Caki2 (cell line): ENCODE data around the gene MTCH1. TPM values are rescaled to one million over a fixed set of nuclear protein-coding genes. Genes with fewer than 3 reads are reported as not detected.
A peak's percentile ranks its signal among the peaks of the same experiment; 100 is the strongest.

Experiments used
- DNase-seq: peaks from one replicate; pipeline ENCODE4 v3.0.0-alpha.2; 2015; ENCODE audit warnings: low read depth
- in situ Hi-C: cut with HindIII; loops from 2 replicates; pipeline ENCODE4 v1.10.0; 2016; ENCODE audit warnings: low sequenced_read_pairs, low pct_unique_long_range_greater_than_20kb, mixed read lengths
- total RNA-seq: library from RNA; depleted of rRNA; stranded (reverse); fragments of >200 nt; shearing (Covaris generic); gene quantifications from 2 replicates; pipeline ENCODE4 v1.2.3, GENCODE V29; 2014; ENCODE audit warnings: low replicate concordance; rRNA removed

The MTCH1 gene, protein sequence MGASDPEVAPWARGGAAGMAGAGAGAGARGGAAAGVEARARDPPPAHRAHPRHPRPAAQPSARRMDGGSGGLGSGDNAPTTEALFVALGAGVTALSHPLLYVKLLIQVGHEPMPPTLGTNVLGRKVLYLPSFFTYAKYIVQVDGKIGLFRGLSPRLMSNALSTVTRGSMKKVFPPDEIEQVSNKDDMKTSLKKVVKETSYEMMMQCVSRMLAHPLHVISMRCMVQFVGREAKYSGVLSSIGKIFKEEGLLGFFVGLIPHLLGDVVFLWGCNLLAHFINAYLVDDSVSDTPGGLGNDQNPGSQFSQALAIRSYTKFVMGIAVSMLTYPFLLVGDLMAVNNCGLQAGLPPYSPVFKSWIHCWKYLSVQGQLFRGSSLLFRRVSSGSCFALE
- total RNA-seq = 216 and 218 TPM in 2 replicates

DNA sequence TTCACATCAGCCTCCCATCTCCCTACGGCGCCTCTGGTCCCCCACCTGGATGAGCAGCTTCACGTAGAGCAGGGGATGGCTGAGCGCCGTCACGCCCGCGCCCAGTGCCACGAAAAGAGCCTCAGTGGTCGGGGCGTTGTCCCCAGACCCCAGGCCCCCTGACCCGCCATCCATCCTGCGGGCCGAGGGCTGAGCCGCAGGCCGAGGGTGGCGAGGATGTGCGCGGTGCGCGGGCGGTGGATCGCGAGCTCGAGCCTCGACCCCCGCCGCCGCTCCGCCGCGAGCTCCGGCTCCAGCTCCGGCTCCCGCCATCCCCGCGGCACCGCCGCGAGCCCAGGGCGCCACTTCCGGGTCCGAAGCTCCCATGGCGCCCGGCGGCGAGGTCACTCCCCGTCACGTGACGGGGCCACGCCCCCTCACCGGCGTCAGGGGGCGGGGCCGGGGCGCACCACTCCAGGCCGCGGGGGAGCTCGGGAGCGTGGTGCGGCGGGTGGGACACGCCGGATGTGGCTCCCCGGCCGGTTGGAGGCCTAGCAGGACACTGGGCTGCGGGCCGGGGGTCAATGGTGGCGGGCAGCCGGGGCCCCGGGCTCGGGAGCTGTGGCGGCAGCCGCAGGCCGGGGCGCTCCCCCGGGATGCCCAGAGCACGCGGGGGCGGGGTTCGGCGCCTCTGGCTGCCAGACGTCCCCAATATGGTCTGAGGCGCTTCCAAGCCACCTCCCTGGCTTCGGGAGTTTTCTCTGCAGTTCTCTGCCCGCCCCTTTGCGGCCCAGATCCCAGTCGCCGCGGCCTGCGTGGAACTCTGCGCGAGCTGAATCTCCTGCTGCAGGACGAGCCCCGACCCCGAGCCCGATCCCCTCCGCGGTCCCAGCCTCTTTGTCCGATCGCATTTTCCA, at the start of gene MTCH1:
Gene MTCH1 (minus strand): TSS at position 389 of the 896 bp plus-strand sequence. CDS start 23 bp downstream, at position 366.
- peak; percentile 87 for DNase-seq
- in situ Hi-C loops = no loop called here

DNA sequence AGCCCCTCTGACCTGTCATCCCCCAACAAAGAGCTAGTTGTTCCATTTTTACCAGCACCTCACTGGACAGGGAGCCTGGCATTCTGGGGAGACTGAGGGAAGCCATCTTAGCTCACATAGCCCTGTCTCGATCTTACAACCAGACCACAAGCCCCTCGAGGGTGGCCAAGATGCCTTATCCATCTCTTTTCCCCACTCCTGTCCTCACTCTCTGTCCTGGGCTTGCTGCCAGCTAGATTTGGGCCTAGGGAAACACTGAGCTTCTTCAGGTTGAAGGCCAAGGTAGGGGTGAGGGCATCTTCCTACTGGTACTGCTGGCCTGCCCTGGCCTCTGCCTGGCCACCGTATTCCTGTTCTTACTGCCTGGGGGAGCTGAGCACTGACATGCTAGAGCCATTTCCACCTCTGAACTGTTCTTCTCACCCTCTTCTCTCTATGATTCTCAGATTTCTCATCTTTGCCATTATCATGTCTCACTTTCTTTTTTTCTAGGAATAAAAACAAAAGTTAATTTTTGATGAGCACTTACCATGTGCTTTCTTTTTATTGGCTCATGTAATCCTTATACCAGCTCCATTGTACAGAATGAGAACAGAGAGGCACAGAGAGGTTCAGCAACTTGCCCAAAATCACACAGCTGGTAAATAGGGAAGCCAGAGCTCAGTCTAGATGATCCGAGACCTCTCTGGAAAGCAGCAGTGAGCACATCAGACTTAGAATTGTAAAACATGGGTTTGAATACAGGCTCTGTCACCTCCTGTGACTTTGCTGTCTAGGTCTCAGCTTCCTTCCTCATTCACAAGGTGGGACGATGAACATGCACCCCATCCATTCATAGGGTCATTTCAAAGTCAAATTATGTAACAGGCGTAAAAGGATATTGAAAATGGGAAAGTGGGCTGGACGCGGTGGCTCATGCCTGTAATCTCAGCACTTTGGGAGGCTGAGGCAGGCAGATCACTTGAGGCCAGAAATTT, 48.1 kb upstream of the MTCH1 start:
- no peak for DNase-seq

DNA sequence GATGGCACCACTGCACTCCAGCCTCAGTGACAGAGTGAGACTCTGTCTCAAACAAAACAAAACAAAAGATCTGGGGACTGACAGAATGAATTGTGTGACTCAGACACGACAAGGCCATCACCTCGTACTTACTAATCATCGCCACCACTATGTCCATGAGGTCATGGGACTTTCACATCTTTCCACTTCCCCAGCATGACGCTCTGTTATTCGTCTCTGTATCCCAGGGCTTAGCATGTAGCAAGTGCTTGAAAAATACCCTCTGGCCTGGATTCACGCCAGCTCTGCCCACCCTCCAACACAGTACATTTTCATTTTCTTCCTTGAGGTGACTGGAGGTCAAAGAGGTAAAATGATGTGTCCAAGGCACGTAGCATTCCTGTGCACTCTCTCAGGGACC, 47.3 kb upstream of the MTCH1 start:
- DNase-seq = peak; percentile 67
- in situ Hi-C loops = no loop called here

More for the DNA sequence above, 48.1 kb upstream of the MTCH1 start:
- in situ Hi-C loops = no loop called here

DNA sequence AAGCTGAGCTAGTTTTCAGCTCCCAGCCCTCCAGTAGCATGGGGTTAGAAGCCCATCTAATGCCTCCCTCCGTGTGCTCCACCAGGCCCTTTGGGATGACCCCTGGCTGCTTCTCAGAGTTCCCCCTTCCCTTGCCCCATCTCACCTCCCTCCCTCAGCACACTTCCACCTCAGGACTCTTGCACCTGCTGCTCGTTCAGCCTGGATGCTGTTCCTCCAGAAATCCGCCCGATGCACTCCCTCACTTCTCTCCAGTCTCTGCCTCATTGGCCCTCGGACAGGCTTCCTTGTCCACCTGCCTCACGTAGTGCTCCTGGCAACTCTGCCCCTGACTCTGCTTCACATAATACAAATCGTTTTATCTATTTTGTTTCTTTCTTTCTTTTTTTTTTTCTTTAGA, 46.2 kb upstream of the MTCH1 start:
- in situ Hi-C loops = no loop called here
- no peak for DNase-seq

DNA sequence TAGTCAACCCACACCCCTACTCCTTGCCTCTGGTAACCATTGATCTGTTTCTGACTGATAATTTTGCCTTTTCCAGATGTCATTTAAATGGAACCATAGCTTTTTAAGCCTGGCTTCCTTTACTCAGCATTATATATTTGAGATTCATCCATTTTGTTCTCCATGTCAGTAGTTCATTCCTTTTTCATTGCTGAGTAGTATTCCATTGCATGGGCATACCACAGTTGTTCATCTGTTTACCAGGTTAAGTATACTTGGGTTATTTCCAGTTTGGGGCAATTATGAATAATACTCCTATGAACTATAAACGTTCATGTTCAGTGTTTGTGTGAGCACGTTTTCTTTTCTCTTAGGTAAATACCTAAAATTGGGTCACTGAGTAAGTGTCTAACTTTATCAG, 44.6 kb upstream of the MTCH1 start:
- no peak for DNase-seq
- in situ Hi-C loops = no loop called here

DNA sequence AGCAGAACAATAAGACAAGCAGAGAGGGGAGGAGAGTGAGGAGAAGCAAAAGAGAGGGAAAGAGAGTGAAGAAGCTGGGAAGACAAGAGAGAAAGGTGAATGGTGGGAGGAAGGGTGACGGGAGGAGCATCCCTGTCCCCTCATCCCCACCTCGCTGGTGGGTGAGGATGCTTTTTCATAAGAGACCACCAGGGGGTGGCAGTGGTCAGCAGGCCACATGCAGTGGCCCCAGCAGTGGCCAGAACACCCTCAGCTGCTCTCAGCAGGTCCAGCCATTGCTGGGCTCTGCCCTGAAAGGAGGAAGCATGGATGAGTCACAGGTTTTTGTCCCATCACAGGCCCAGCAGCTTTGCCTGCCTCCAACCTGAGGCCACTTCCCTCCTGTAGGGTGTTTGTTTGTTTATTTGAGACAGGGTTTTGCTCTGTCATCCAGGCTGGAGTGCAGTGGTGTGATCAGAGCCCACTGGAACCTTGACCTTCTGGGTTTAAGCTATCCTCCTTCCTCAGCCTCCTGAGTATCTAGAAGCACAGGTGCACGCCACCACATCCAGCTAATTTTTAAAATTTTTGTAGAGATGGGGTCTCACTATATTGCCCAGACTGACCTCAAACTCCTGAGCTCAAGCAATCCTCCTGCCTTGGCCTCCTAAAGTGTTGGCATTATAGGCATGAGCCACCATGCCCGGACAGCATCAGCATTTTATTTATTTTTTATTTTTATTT, 43.4 kb upstream of the MTCH1 start:
- in situ Hi-C loops = no loop called here
- DNase-seq = peak; percentile 84

DNA sequence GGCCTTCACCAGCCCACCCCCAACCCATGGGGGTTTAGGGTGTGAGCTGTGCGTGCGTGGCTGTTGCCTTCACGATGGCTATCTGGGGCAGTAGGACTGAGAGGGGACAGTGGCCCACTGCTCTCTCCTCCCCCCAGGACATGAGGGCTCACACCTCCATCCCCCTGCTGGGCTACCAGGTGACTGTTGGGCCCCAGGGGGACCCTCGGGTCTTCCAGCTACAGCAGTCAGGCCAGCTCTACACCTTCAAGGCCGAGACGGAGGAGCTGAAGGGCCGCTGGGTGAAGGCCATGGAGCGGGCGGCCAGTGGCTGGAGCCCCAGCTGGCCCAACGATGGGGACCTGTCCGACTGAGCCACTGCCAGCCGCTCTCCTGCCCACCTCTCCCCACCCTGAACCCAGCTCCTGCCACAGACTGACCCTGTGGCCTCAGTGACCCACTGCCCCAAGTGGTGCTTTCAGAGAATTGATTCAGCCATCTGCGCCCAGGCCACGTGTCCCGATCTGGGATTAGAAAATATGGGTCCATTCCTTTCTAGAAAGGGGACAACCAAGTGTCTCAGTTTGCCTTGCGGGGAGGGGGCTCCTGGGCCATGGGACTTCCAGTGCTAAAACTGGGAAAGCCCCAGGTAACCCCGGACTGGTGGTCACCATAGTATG, 41.9 kb upstream of the MTCH1 start:
- DNase-seq = no peak
- in situ Hi-C loops = no loop called here

DNA sequence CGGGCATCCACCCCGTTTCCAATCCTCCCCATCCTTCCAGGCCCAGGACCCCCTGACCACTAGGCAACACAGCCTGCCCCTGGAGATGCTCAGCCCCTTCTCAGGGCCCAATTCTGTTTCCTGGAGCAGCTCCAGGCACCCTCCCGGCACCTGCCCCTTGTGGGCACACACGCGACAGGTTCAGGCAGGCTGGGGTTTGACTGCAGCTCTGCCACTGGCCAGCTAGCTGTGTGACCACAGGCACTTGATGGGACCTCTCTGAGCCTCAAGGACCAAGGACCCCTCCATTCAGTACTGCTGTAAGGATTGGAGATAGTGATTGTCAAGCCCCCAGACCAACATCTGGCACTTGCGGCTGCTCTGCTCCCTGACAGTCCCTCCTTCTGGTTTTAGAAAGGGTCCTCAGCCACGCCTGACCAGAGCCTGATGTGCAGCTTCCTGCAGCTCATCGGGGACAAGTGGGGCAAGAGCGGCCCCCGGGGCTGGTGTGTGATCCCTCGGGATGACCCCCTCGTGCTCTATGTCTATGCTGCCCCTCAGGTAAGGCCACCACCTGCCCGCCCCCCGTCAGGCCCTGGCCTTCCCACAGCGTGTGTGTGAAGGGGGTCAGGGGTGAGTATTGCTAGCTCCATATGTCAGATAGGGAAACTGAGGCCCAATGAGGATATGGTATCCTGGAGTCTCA, 41.2 kb upstream of the MTCH1 start:
- in situ Hi-C loops = no loop called here
- DNase-seq = no peak

DNA sequence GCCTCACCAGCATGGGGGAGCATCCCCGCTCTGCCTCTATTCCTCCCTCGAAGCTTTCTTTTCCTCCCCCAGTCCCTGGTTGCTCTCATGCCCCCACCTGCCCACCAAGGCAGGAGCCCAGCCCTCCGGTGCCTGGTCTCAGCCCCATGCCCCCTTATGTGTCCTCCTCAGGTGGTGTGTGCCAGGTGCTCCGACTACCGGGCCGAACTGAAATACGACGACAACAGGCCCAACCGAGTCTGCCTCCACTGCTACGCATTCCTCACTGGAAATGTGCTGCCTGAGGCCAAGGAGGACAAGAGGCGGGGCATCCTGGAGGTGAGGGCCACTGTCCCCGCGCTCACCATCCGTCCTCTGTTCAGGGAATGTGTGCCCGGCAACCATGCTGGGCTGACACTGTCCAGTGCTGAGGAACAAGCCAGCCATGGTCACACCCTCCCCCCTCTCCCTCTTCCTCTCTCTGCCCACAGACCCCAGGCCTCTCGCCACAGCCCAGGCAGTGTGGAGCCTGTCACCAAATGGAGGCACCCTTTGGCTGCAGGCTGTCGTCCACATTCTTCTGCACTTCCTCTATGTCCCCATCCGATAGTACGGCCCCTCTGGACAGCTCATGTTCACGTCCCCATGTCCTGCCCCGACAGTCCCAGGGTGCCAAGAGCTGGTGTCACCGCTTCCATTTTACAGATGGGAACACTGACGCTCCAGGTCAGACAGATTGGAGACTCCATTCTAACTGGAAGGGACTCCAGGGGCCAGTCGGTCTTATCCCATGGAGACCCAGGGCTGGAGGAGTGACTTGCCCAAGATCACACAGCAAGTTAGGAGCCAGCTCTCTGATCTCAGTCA, 39.8 kb upstream of the MTCH1 start:
- in situ Hi-C loops = no loop called here
- no peak for DNase-seq

DNA sequence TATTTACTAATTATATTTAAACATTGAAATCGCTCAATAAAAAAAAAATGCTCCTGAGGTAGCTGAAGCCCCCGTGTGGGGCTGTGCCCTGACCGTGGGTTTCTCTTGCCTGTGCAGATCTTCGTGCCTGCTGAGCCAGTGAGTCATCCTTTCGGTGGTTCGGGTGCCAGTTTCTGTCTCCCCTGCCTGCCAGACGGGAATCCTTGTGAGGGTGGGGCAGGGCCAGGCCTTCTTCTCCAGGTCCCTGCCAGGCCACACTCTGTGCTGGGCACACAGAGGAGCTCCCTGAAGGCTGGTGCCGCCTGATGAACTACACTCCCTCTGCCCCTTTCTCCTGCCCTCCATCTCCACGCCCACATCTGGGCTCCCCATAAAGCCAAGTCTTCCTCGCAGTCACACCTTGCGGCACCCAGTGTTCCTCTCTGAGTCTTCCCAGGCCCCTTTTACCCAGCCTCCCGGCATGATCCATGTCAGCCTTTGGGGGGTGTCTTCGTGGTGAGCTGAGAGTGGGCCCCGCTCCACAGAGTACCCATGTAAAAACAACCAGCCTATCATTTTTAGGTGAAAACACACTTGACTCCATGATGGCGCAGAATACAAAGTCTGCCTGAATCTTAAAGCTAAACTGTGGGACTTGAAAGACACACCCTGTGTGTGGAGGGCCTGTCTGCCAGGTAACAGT, 38.8 kb upstream of the MTCH1 start:
- in situ Hi-C loops = no loop called here
- peak; percentile 46 for DNase-seq

DNA sequence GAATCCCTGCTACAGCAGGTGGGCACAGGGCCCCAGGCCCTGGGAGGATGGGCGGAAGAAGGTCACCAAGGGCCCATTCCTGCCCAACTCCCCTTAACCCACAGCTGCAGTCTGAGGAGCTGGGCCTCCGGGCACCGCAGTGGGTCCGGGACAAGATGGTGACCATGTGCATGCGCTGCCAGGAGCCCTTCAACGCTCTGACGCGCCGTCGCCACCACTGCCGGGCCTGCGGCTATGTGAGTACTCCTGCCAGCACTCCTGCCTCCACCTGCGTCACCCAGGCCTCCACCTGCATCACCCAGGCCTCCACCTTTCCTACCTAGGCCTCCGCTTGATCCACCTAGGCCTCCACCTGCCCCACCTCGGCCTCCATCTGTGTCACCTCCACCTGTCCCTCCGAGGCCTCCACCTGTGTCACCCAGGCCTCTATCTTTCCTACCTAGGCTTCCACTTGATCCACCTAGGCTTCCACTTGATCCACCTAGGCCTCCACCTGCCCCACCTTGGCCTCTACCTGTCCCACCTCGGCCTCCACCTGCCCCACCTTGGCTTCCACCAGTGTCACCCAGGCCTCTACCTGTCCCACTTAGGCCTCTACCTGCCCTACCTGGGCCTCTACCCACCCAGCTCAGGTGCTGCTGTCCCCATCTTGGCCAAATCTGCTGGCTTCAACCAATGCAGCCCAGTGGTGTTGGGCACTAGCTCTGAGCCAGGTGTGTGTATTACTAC, 36.3 kb upstream of the MTCH1 start:
- in situ Hi-C loops = no loop called here
- DNase-seq = no peak

DNA sequence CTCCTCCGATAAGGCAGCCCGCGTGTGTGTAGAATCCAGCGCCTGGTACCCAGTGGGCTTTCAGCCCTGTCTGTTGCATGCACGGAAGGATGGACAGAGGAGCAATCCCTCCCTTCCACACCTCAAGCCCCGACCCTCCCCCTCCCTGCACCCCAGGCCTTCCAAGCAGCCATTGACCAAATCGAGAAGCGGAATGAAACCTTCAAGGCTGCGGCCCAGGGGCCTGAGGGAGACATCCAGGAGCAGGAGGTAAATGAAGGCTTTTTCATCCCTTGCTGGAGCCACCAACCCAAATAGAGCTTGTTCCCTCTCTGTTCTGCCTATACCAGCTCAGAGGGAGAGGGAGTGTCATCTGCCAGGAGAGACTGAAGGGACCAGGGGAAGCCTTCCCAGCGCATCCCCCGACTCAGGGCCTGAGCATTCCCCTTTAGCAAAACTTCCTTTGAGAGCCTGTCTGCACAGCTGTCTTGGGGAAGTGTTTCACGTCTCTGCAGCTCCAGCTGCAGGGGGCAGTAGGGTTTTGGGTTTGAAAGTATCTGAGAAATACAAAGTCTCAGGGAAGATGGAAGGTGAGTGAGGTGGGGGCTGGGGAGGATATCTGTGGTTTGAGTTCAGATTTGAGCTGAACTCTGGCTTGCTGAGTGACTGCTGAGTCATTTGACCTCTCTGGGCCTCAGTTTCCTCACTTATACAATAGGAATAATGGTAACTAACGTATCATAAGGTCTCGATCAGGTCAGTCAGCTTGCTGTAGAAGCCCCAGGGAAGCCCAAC, 35.5 kb upstream of the MTCH1 start:
- in situ Hi-C loops = no loop called here
- DNase-seq = peak; percentile 49

DNA sequence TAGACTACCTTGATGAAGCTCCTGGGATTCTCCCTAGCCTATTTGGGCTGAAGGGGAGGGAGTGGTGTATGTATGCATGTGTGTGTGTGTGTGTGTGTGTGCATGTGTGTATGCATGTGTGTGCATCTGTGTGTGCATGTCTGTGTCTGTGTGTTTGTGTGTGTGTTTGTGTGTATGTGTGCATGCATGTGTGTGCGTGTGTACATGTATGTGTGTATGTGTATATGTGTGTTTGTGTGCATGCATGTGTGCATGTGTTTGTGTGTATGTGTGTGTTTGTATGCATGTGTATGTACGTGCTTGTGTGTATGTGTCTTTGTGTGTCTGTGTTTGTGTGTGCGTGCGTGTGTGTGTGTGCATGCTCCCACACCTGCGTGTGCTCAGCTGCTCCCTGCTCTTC, 34.8 kb upstream of the MTCH1 start:
- in situ Hi-C loops = no loop called here
- DNase-seq = no peak

DNA sequence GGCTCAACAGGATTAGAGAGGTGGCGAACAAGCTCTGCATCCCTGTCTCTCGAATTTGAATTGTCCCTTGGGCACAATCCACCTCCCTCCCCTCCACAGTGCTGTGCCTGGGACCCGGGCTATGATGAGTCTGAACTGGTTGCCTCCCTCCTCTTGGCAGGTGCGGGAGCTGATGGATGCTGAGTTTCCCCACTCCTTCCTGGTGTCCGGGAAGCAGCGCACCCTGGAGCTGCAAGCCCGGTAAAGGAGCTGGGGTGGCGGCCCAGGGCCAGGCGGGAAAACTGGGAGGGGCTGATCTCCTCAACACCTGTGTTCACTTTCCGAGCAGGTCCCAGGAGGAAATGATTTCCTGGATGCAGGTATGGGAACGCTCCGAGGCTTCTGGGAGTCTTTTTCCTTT, 34.4 kb upstream of the MTCH1 start:
- in situ Hi-C loops = no loop called here
- DNase-seq = no peak
